ENCODE results near the gene PMVK. TPM values are rescaled to one million over a fixed set of nuclear protein-coding genes. Genes with fewer than 3 reads are reported as not detected.

Gene PMVK
- total RNA-seq, 1 donor from 2014 or later: 20.6 TPM

- no peak for DNase-seq (ENCODE audit: extremely low spot score in 2 of 2)
- peaks cover 0 to 37% of the 10 kb centered on the region in 2 donors for H3K36me3 ChIP-seq
- peak overlapping the region; percentile 99 for H3K27ac ChIP-seq
- TF ChIP-seq, protein P1, sequence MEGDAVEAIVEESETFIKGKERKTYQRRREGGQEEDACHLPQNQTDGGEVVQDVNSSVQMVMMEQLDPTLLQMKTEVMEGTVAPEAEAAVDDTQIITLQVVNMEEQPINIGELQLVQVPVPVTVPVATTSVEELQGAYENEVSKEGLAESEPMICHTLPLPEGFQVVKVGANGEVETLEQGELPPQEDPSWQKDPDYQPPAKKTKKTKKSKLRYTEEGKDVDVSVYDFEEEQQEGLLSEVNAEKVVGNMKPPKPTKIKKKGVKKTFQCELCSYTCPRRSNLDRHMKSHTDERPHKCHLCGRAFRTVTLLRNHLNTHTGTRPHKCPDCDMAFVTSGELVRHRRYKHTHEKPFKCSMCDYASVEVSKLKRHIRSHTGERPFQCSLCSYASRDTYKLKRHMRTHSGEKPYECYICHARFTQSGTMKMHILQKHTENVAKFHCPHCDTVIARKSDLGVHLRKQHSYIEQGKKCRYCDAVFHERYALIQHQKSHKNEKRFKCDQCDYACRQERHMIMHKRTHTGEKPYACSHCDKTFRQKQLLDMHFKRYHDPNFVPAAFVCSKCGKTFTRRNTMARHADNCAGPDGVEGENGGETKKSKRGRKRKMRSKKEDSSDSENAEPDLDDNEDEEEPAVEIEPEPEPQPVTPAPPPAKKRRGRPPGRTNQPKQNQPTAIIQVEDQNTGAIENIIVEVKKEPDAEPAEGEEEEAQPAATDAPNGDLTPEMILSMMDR (IDR thresholded peaks at IDR 0.05): no peak
- TF ChIP-seq POLR2A (IDR thresholded peaks at IDR 0.05) (no peak), POLR2AphosphoS5 (IDR thresholded peaks at IDR 0.05; ENCODE audit: insufficient read depth in 1 of 2, low read depth in 1 of 2) (no peak)
- H3K27me3 ChIP-seq: no peaks in the 10 kb centered on the region
- H3K4me1 ChIP-seq: peaks cover 62% of the 10 kb centered on the region
- H3K4me3 ChIP-seq: no peak overlapping the region
- intact Hi-C loops (cut with DNase I): loop anchor here (5.0 to 10.0 kb wide), 2 partner anchors 35 to 97 kb away; partner anchors contain the start of genes EFNA4 and ZBTB7B
- no peaks in the 10 kb centered on the region for H3K9me3 ChIP-seq
These were observed 30.9 kb upstream of the PMVK start for GRCh38 chr1:154967331-154967950.

GRCh38 chr1:154966111-154966510 lies 29.6 kb upstream of the PMVK start:
- DNase-seq (ENCODE audit: extremely low spot score in 2 of 2): no peak
- Histone ChIP-seq H3K36me3 (peaks cover 0 to 37% of the 10 kb centered on the region in 2 donors), H3K27me3 (no peaks in the 10 kb centered on the region), H3K9me3 (no peaks in the 10 kb centered on the region), H3K4me3 (no peak overlapping the region), H3K4me1 (peaks cover 53% of the 10 kb centered on the region), H3K27ac (no peak overlapping the region)
- intact Hi-C loops (cut with DNase I): loop anchor here (5.0 to 10.0 kb wide), 2 partner anchors 36 to 99 kb away; partner anchors contain the start of genes EFNA4 and ZBTB7B
- no peak for TF ChIP-seq POLR2A (IDR thresholded peaks at IDR 0.05)
- TF ChIP-seq POLR2AphosphoS5 (IDR thresholded peaks at IDR 0.05; ENCODE audit: insufficient read depth in 1 of 2, low read depth in 1 of 2): no peak
- TF ChIP-seq, protein P1 (IDR thresholded peaks at IDR 0.05): no peak

DNA sequence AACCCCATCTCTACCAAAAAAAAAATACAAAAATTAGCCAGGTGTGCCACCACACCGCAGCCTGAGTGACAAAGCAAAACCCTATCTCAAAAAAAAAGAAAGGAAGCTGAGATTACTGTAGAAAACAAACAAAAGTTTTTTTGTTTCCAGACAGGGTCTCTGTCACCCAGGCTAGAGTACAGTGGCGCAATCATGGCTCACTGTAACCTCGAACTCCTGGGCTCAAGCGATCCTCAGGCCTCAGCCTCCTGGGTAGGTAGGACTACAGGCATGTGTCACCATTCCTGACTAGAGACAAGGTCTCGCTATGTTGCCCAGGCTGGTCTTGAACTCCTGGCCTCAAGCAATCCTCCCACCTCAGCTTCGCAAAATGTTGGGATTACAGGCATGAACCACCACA lies 27.8 kb upstream of the PMVK start:
- H3K27ac ChIP-seq: no peak overlapping the region
- H3K36me3 ChIP-seq: peaks cover 0 to 37% of the 10 kb centered on the region in 2 donors
- no peaks in the 10 kb centered on the region for H3K9me3 ChIP-seq
- intact Hi-C loops (cut with DNase I): loop anchor here (5.0 to 10.0 kb wide), 2 partner anchors 53 to 100 kb away; partner anchors contain the start of gene EFNA4
- TF ChIP-seq POLR2AphosphoS5 (IDR thresholded peaks at IDR 0.05; ENCODE audit: insufficient read depth in 1 of 2, low read depth in 1 of 2) (no peak), POLR2A (IDR thresholded peaks at IDR 0.05) (no peak)
- TF ChIP-seq, protein P1 (IDR thresholded peaks at IDR 0.05): no peak
- peaks cover 51% of the 10 kb centered on the region for H3K4me1 ChIP-seq
- no peak overlapping the region for H3K4me3 ChIP-seq
- no peak for DNase-seq (ENCODE audit: extremely low spot score in 2 of 2)
- no peaks in the 10 kb centered on the region for H3K27me3 ChIP-seq

GRCh38 chr1:154963643-154964042 lies 27.1 kb upstream of the PMVK start:
- no peak overlapping the region for H3K27ac ChIP-seq
- no peak overlapping the region for H3K4me3 ChIP-seq
- TF ChIP-seq, protein P1 (IDR thresholded peaks at IDR 0.05): no peak
- TF ChIP-seq POLR2AphosphoS5 (IDR thresholded peaks at IDR 0.05; ENCODE audit: insufficient read depth in 1 of 2, low read depth in 1 of 2): no peak
- TF ChIP-seq POLR2A (IDR thresholded peaks at IDR 0.05): no peak
- no peak for DNase-seq (ENCODE audit: extremely low spot score in 2 of 2)
- H3K36me3 ChIP-seq: peaks cover 0 to 41% of the 10 kb centered on the region in 2 donors
- peaks cover 44% of the 10 kb centered on the region for H3K4me1 ChIP-seq
- intact Hi-C loops (cut with DNase I): loop anchor here (5.0 to 10.0 kb wide), 2 partner anchors 54 to 101 kb away; partner anchors contain the start of gene EFNA4
- no peaks in the 10 kb centered on the region for H3K9me3 ChIP-seq
- no peaks in the 10 kb centered on the region for H3K27me3 ChIP-seq

DNA sequence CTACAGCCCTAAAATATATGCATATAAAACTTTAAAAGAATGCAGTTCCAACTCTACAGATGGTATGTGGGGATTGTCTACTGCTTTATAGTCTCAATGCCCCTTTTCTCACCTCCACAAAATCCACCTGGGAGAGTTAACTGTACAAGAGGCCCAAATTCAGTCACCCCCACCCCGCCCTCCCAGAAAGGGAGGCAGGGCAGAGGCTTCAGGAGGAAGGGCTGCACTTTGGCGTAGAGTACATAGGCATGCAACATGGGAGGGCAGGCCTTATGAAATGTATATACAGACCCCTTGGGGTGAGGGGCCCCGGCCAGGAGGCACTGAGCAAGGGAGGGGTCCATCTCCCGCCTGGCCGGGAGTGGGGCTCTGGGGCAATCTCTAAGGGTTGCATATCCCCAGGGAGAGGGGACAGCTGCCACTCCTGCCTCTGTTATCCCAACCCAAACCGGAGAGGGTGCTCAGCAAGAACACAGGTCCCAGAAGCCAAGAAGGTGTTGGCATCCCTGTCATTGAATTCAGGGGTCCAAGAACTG lies 26.3 kb upstream of the PMVK start:
- peaks cover 42% of the 10 kb centered on the region for H3K4me1 ChIP-seq
- H3K36me3 ChIP-seq: peaks cover 0 to 45% of the 10 kb centered on the region in 2 donors
- no peaks in the 10 kb centered on the region for H3K27me3 ChIP-seq
- no peak for DNase-seq (ENCODE audit: extremely low spot score in 2 of 2)
- peak overlapping the region in 1 of 2 donors; percentile 91 for H3K4me3 ChIP-seq
- TF ChIP-seq, protein P1 (IDR thresholded peaks at IDR 0.05): no peak
- TF ChIP-seq POLR2A (IDR thresholded peaks at IDR 0.05): no peak
- TF ChIP-seq POLR2AphosphoS5 (IDR thresholded peaks at IDR 0.05; ENCODE audit: insufficient read depth in 1 of 2, low read depth in 1 of 2): no peak
- no peaks in the 10 kb centered on the region for H3K9me3 ChIP-seq
- intact Hi-C loops (cut with DNase I): loop anchor here (5.0 to 10.0 kb wide), 2 partner anchors 54 to 102 kb away; partner anchors contain the start of gene EFNA4
- peak overlapping the region; percentile 97 for H3K27ac ChIP-seq
